Caki2 (cell line): ENCODE data around the gene VWA5B1. TPM values are rescaled to one million over a fixed set of nuclear protein-coding genes. Genes with fewer than 3 reads are reported as not detected.

Experiments used
- DNase-seq: peaks from one replicate; pipeline ENCODE4 v3.0.0-alpha.2; 2015; ENCODE audit warnings: low read depth
- in situ Hi-C: cut with HindIII; loops from 2 replicates; pipeline ENCODE4 v1.10.0; 2016; ENCODE audit warnings: low sequenced_read_pairs, low pct_unique_long_range_greater_than_20kb, mixed read lengths
- total RNA-seq: library from RNA; depleted of rRNA; stranded (reverse); fragments of >200 nt; shearing (Covaris generic); gene quantifications from 2 replicates; pipeline ENCODE4 v1.2.3, GENCODE V29; 2014; ENCODE audit warnings: low replicate concordance; rRNA removed

The VWA5B1 gene
- total RNA-seq, 1 experiment from 2014 or later, result not detected

GRCh38 chr1:20395255-20395654 lies 104.6 kb downstream of the VWA5B1 start:
- no peak for DNase-seq
- in situ Hi-C loops, result no loop called here

DNA sequence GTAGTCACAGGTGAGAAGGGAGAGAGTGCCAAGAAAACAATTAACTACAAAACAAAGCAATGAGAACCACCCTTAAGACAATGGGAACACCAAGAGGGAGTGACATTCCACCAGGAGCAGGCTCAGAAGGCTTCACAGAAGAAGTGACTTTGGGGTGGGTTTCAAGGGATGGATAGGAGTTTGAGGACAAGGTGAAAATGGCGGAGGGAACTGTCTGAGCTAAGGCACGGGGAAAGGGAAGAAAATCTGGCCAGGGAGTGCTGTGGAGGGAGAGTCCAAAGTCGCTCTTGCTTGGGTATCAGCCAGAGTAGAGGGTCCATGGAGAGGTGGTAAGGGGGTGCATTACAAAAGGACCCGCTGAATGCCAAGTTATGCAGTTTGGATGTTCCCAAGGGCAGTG lies 108.1 kb downstream of the VWA5B1 start:
- in situ Hi-C loops, result no loop called here
- DNase-seq, result no peak

DNA sequence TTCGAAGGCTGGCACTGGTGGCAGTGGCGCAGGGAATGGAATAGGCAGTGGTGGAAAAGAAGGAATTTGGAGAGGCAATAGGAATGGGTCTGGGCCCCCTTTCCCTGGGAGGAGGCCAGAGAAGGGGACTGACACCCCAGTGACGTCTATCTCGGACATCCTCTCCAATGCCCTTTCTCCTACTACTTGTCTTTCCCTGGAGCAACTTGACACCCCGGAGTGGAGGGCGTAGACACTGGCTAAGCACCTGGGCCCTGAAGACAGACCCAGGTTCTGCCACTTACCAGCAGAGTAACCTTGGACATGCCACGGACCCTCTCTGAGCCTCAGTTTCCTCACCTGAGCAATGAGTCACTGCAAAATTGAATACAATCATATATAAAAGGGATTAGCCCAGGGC lies 108.5 kb downstream of the VWA5B1 start:
- in situ Hi-C loops, result no loop called here
- DNase-seq, result no peak

DNA sequence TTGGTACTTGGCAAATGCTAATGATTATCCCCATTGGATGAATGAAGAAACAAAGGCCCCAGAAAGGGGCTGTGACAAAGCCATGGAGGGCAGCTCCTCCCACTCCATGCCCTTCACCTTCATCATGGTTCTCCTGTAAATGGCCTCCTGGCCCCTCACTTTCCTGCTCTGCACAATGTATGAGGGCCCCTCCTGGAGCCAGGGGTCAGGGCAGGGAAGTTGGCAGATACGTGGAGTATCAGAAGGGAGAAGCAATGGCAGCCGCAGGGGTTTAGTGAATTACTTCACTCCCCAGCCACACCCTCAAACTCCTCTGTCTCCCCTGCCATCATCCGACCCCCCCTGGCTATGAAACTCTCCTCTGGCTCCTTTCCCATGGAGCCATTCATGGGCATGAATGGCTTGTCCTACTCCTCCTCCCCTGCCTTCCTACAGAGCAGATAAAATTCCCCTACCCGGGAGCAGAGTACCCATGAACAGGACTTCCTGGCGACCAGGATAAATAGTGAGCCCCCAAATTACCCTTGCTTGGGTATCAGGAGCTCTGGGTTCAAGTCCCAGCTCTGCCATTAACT lies 109.0 kb downstream of the VWA5B1 start:
- in situ Hi-C loops, result no loop called here
- DNase-seq, result no peak

- no peak for DNase-seq
- in situ Hi-C loops, result no loop called here
These were observed 109.9 kb downstream of the VWA5B1 start for GRCh38 chr1:20400341-20401177.

DNA sequence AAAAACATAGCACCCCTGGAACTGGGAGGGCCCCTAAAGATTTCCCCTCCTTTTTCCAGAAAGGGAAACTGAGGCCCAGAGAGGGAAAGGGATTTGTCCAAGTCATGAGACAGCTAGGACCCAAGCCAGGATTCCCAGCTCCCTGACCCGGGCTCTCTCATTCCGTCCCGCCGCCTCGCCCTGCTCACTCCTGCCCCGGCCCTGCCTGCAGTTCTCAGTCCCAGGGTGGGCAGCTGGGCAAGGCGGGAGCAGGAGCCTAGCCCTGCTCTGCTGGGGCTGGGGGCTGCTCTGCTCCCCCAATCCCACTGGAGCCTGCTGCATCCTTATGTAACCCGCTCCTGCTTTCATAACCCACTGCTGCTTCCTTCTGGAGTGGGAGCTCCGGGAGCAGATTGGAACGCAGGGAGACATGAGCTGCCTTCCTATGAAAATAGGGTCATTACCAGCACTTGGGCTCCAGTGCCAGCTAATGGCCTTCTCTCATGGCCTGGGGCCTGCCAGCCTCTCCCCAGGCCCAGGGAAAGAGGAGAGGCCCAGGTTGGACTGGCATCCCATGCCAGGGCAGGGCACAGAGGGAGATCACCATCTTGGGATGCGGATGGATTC lies 110.8 kb downstream of the VWA5B1 start:
- DNase-seq, result no peak
- in situ Hi-C loops, result no loop called here

DNA sequence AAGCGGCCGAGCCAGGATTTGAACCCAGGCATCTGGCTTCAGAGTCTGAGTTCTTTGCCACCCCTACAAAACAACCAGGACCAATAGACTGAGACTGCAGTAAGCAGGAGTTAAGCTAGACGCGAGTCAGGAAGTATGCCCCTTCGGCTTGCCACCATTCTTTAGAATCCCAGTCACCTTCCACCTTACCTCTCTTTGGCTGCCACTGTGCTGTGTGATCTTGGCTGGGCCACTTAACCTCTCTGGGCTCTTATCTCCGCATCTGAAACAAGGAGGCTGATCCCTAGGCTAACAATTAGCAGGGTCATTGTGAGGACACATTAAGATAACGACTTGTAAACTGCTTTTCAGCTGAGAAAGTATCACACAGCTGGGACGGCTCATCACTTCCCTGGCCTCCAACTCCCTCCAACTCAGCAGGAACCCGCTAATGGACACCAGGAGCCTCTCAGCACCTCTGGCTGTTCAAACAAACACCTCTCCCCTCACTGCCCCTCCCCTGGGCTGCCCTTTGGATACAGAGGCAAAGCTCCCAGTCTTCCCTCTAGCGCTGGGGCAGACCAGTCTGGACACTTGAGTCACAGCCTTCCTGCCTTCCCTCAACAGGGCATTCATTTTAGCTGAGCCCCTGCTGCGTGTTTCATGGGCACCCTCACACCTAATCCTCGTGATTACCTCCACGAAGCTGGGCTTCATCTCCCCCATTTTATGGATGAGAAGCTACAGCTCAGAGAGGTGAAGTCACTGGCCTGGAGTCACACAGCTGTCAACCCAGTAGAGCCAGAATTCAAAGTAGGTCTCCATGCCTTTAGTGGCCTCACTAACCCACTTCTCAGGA lies 112.1 kb downstream of the VWA5B1 start:
- in situ Hi-C loops, result no loop called here
- no peak for DNase-seq

GRCh38 chr1:20403423-20404145 lies 112.9 kb downstream of the VWA5B1 start:
- in situ Hi-C loops, result no loop called here
- DNase-seq, result no peak

- no peak for DNase-seq
- in situ Hi-C loops, result no loop called here
These were observed 113.8 kb downstream of the VWA5B1 start for GRCh38 chr1:20404466-20404865.

Other genes starting within 250 kb of the VWA5B1 start
- gene PLA2G5, start 220.7 kb upstream of the VWA5B1 start, total RNA-seq, result not detected in 2 replicates
- gene PLA2G2D, start 171.3 kb upstream of the VWA5B1 start, total RNA-seq, result not detected in 2 replicates
- gene PLA2G2F, start 151.6 kb upstream of the VWA5B1 start, total RNA-seq, result not detected in 2 replicates
- not detected in 2 replicates for gene UBXN10, start 104.8 kb upstream of the VWA5B1 start, total RNA-seq
- not detected in 2 replicates for gene PLA2G2C, start 104.4 kb upstream of the VWA5B1 start, total RNA-seq
- gene CAMK2N1, start 195.3 kb downstream of the VWA5B1 start, total RNA-seq, result 13.5 and 20.1 TPM in 2 replicates
- 9.8 and 23.6 TPM in 2 replicates for gene MUL1, start 217.3 kb downstream of the VWA5B1 start, total RNA-seq